HG03097 (cell line): Measurements from ENCODE around the gene LRP2BP.
"Not testable (repeated sequence)": the region's sequence is repeated elsewhere in the genome, so short reads cannot be mapped to it uniquely, and the experiment has no call there.

ENCODE experiments used
- ATAC-seq: cut with Tn5 transposase; IDR thresholded peaks from one replicate; pipeline ENCODE4 v1.9.1; 2021; ENCODE audit not compliant: unreplicated experiment, low FRiP score

The LRP2BP gene

GRCh38 chr4:185329879-185330510, 65.7 kb downstream of the LRP2BP start:
- ATAC-seq = not testable (repeated sequence)

DNA sequence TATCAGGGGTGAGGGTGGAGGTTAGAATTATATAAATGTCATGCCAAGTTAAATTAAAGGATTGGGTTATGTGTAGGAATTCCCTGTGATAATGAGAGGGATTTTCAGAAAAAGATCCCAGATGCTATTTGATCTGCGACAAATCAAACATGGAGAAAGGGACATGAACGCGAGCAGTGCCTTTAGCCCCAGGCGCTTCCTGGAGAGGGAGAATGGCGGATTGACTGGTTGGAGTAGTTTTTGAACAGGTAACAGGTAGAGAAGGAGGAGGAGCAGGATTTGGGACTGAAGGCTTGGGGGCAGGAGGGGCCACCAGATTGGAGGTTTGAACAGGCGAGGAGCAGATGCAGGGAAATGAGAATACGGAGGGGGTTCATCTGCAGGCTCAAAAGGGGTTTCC, 67.1 kb downstream of the LRP2BP start:
- no peak for ATAC-seq

DNA sequence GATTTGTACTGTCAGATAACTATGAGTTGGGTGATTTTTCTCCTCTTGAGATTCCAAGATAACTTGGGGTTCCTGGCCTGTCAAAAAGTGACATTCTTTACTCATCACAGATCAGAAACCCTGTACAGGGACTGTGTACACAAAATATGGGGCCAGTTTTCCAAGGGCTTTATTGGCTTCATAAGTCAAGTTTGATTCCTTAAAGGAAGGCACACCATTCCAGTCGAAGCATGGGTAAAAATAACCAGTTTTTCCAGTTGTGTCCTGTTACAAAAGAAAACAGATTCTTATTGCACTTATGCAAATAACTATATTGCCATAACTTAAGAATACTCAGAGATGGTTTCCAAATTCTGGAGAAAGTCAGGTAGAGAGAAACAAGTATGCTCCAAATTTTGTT, 70.0 kb downstream of the LRP2BP start:
- not testable (repeated sequence) for ATAC-seq

DNA sequence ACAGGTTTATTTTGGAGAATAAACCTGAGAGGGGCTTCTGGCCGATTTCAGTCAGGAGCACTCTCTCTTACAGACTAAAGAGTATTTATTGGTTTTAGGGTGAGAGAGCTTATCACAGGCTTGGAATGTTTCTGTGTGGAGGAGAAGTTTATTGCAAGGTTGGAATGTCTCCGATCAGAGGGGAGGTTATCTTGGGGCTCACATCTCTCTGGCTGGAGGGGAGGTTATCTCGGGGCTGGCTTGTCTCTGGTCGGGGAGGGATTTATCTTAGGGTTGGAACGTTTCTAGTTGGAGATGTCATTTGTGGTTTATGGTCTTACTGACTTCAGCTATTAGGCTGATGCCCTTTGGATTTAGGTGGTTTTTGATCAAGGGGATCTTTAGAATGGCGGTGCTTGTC, 71.4 kb downstream of the LRP2BP start:
- not testable (repeated sequence) for ATAC-seq

- no peak for ATAC-seq
These were observed 72.1 kb downstream of the LRP2BP start for GRCh38 chr4:185323606-185324005.

DNA sequence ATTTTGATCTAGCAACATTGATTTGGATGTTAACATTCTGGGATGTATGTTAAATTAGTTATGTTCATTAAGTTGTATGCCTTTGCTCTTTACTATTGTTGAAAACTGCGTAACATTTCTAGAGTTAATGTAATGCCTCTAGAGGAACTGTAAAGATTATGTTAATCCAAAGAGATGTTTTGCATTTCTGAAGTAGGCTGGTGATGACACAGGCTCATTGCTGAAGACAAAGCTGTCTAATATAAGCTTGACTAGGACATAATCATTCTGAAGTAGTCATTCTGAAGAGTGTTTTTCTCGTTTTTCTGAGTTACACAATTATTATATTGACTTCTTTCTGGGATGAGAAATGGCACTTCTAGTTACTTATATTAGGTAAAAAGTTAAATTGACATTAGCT, 72.9 kb downstream of the LRP2BP start:
- no peak for ATAC-seq

GRCh38 chr4:185318679-185319078, 77.0 kb downstream of the LRP2BP start:
- no peak for ATAC-seq

GRCh38 chr4:185317880-185318279, 77.8 kb downstream of the LRP2BP start:
- ATAC-seq = no peak

DNA sequence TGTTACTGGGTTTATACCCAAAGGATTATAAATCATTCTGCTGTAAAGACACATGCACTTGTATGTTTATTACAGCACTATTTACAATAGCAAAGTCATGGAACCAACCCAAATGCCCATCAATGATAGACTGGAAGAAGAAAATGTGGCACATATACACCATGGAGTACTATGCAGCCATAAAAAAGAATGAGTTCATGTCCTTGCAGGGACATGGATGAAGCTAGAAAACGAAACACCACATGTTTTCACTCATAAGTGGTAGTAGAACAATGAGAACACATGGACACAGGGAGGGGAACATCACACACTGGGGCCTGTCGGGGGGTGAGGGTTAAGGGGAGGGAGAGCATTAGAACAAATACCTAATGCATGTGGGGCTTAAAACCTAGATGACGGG, 78.3 kb downstream of the LRP2BP start:
- ATAC-seq = not testable (repeated sequence)
